ENCODE measurements around the gene S100A5. TPM values are rescaled to one million over a fixed set of nuclear protein-coding genes. Genes with fewer than 3 reads are reported as not detected.

S100A5 gene
- total RNA-seq, 1 experiment from 2014 or later: 6.0 TPM

DNA sequence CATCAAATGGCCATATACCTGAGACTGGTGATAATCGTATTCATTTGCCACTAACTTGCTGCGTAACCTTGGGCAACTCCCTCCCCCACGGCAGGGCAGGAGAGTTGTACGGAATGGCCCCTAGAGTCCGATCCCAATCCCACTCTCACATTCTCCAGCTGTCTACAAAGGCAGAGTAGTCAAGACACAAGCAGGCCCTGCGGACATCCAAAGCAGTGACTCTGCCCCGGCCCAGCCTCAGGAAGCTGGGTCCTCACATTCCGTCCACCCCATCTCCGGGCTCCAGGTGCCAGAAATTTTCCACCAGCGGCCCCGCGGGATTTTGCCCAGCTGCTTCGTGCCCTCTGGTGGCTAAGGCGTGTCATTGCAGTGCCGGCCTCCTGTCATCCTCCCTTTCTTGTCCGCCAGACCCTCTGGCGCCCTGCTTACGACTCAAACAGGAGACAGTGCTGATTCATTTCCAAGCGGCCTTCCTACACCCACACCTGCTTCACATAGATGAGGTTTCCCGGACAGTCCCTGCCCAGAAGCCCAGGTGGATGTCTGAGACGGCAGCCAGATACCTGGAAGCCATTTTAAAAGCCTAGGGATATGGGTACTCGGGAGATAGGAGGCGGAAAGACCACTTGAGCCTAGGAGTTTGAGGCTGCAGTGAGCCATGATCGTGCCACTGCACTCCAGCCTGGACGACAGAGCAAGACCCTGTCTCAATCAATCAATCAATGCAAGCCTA lies 27.8 kb upstream of the S100A5 start (continued):
- TF ChIP-seq, protein P1, sequence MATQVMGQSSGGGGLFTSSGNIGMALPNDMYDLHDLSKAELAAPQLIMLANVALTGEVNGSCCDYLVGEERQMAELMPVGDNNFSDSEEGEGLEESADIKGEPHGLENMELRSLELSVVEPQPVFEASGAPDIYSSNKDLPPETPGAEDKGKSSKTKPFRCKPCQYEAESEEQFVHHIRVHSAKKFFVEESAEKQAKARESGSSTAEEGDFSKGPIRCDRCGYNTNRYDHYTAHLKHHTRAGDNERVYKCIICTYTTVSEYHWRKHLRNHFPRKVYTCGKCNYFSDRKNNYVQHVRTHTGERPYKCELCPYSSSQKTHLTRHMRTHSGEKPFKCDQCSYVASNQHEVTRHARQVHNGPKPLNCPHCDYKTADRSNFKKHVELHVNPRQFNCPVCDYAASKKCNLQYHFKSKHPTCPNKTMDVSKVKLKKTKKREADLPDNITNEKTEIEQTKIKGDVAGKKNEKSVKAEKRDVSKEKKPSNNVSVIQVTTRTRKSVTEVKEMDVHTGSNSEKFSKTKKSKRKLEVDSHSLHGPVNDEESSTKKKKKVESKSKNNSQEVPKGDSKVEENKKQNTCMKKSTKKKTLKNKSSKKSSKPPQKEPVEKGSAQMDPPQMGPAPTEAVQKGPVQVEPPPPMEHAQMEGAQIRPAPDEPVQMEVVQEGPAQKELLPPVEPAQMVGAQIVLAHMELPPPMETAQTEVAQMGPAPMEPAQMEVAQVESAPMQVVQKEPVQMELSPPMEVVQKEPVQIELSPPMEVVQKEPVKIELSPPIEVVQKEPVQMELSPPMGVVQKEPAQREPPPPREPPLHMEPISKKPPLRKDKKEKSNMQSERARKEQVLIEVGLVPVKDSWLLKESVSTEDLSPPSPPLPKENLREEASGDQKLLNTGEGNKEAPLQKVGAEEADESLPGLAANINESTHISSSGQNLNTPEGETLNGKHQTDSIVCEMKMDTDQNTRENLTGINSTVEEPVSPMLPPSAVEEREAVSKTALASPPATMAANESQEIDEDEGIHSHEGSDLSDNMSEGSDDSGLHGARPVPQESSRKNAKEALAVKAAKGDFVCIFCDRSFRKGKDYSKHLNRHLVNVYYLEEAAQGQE (IDR thresholded peaks at IDR 0.05; ENCODE audit: low read depth): no peak
- TF ChIP-seq EGR1 (IDR thresholded peaks at IDR 0.05; ENCODE audit: low read depth) (no peak), FOSL1 (IDR thresholded peaks at IDR 0.05; ENCODE audit: low read depth) (no peak), POLR2A (IDR thresholded peaks at IDR 0.05; ENCODE audit: borderline replicate concordance, extremely low read depth, insufficient read depth, insufficient read length) (no peak), SRF (IDR thresholded peaks at IDR 0.05; ENCODE audit: low read depth) (no peak)

DNA sequence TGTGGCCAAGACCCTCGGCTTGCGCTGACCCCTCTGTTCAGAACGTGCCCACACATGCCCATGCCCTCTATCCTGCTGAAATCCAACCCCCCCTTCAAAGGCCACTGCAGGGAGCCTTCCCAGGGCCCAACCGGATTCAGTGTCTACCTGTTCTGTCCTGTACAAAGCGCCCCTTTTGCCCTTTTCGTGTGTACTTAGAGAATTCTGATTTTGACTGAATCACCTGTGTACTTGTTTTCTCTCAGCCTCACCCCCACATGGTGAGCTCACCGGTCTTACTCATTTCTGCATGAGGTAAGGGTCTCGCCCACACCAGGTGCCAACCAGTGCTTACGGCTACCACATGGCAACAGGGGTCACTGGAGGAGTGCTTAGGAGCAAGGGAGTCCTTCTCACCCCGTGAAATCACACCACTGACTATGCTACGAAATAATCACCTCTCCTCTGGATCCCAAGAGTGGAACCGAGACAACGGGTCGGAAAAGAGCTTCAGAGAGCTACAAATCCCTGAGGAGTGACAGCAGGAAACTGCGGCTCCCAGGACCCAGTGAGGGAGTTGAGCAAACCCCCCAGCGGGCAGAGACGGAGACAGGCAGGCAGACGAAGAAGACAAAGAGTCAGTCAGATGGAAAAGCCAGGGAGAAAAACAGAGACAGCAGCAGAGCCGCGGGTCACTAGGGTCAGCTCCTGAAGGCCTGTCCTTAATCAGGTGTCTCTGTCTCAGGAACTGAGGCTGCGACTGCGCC lies 27.1 kb upstream of the S100A5 start:
- TSS peak; percentile 57 for BruUV-seq (replicated peaks)
- peak overlapping the region; percentile 100 for H3K27ac ChIP-seq (ENCODE audit: low read depth, low read length)
- CTCF ChIA-PET: interaction anchor here (0.6 to 3.7 kb wide), 17 partner anchors 11 to 214 kb away, joined by 3 to 35 read pairs (median 4); partner anchors contain the start of genes S100A13, S100A14, S100A5 and S100A6
- POLR2A ChIA-PET: interaction anchor here (0.9 to 2.9 kb wide), 18 partner anchors 10 to 216 kb away, joined by 3 to 93 read pairs (median 4); partner anchors contain the start of genes CHTOP, S100A13, S100A16 and S100A4
- no peaks in the 10 kb centered on the region for H3K79me2 ChIP-seq (ENCODE audit: insufficient read depth, low read length)
- no peaks in the 10 kb centered on the region for H3K36me3 ChIP-seq (ENCODE audit: control insufficient read depth in 1 of 2, insufficient read depth in 2 of 2, low read length in 2 of 2)
- TF ChIP-seq POLR2AphosphoS5 (IDR thresholded peaks at IDR 0.05; ENCODE audit: low read depth, low read length) (peak; percentile 40), POLR2A (IDR thresholded peaks at IDR 0.05; ENCODE audit: borderline replicate concordance, extremely low read depth, insufficient read depth, insufficient read length) (no peak)
- peak overlapping the region; percentile 68 for H3K4me2 ChIP-seq (ENCODE audit: low read length)
- DNase-seq (ENCODE audit: low read depth, low spot score) (peak; percentile 59), ATAC-seq (no peak)
- H3K27me3 ChIP-seq (ENCODE audit: insufficient read depth, low read length): no peaks in the 10 kb centered on the region
- peaks cover 65 to 81% of the 10 kb centered on the region in 2 experiments for H3K4me1 ChIP-seq (ENCODE audit: control insufficient read depth in 1 of 2, insufficient read depth in 2 of 2, low read length in 2 of 2)
- no peaks in the 10 kb centered on the region for H4K20me1 ChIP-seq (ENCODE audit: insufficient read depth)
- H3K4me3 ChIP-seq (replicated peaks in 1 of 2; ENCODE audit: low read depth in 1 of 2, low read length in 2 of 2): peak overlapping the region; percentile 29 to 35
- no peaks in the 10 kb centered on the region for H3K9me2 ChIP-seq (ENCODE audit: insufficient read depth)
- intact Hi-C loops (cut with micrococcal nuclease): loop anchor here (1.0 to 2.0 kb wide), 3 partner anchors 34 to 215 kb away; no protein-coding TSS in a partner anchor
- H2AFZ ChIP-seq (ENCODE audit: low read depth, low read length, poor library complexity, severe bottlenecking): no peak overlapping the region
- RAD21 ChIA-PET (ENCODE audit: low non-redundant PET in 1 of 2, low total read pairs in 2 of 2, uncharacterized antibody in 2 of 2, unreplicated experiment in 2 of 2): interaction anchor here (0.7 to 2.1 kb wide), 13 partner anchors 22 to 66 kb away, joined by 3 to 11 read pairs (median 4); partner anchors contain the start of genes CHTOP (in 1 of the 2), S100A13 (in 1 of the 2), S100A5 (in 1 of the 2) and S100A6 (in 1 of the 2)
- no peaks in the 10 kb centered on the region for H3K9me3 ChIP-seq (ENCODE audit: control insufficient read depth in 1 of 2, insufficient read depth in 1 of 2, low read depth in 1 of 2, low read length in 2 of 2)
- peak overlapping the region; percentile 80 for H3K9ac ChIP-seq (ENCODE audit: low read length)
